Measurements from ENCODE around the gene PRR36.

- TF ChIP-seq, protein P1, sequence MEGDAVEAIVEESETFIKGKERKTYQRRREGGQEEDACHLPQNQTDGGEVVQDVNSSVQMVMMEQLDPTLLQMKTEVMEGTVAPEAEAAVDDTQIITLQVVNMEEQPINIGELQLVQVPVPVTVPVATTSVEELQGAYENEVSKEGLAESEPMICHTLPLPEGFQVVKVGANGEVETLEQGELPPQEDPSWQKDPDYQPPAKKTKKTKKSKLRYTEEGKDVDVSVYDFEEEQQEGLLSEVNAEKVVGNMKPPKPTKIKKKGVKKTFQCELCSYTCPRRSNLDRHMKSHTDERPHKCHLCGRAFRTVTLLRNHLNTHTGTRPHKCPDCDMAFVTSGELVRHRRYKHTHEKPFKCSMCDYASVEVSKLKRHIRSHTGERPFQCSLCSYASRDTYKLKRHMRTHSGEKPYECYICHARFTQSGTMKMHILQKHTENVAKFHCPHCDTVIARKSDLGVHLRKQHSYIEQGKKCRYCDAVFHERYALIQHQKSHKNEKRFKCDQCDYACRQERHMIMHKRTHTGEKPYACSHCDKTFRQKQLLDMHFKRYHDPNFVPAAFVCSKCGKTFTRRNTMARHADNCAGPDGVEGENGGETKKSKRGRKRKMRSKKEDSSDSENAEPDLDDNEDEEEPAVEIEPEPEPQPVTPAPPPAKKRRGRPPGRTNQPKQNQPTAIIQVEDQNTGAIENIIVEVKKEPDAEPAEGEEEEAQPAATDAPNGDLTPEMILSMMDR (IDR thresholded peaks at IDR 0.05), result peak in 3 of 5 experiments; percentile 17 to 34 (median 22)
- TF ChIP-seq POLR2AphosphoS5 (IDR thresholded peaks at IDR 0.05) (no peak), POLR2A (IDR thresholded peaks at IDR 0.05) (no peak), EP300 (IDR thresholded peaks at IDR 0.05; ENCODE audit: low read depth) (no peak)
These were observed 42.7 kb downstream of the PRR36 start for GRCh38 chr19:7831452-7831851.
